Measurements from ENCODE around the gene HOXD11. TPM values are rescaled to one million over a fixed set of nuclear protein-coding genes. Genes with fewer than 3 reads are reported as not detected.

HOXD11 gene
- total and polyA plus RNA-seq, 9 of the 15 experiments (the other 6 are each of a cell fraction or from before 2014, with no cell fraction given) = not detected

- ATAC-seq = no peak; the same call in 2 of the 3 replicates
- Histone ChIP-seq H3K79me2 (ENCODE audit: control insufficient read depth, insufficient read depth, low read length) (no peaks in the 10 kb centered on the region), H3K4me1 (replicated peaks in 1 of 2; ENCODE audit: control insufficient read depth in 2 of 2, insufficient read depth in 2 of 2, low read length in 2 of 2) (peaks cover 8 to 29% of the 10 kb centered on the region in 2 experiments), H3K4me2 (ENCODE audit: insufficient read depth, low read length) (peak overlapping the region; percentile 72), H4K20me1 (replicated peaks; ENCODE audit: control insufficient read depth, insufficient read depth, low read length) (peaks cover 17% of the 10 kb centered on the region; the same call in 1 of the 2 replicates), H3K36me3 (ENCODE audit: control insufficient read depth, insufficient read depth, low read length) (no peaks in the 10 kb centered on the region), H3K9me1 (ENCODE audit: control insufficient read depth, insufficient read depth, low read length) (no peaks in the 10 kb centered on the region), H3K9me3 (replicated peaks; ENCODE audit: control insufficient read depth, insufficient read depth, low read depth, low read length) (no peaks in the 10 kb centered on the region), H3K27me3 (ENCODE audit: control insufficient read depth in 2 of 2, insufficient read depth in 2 of 2, low read length in 2 of 2) (peaks cover 77 to 82% of the 10 kb centered on the region in 2 experiments), H3K9ac (ENCODE audit: insufficient read depth in 1 of 2, low read depth in 2 of 2, low read length in 2 of 2) (peak overlapping the region in 1 of 2 experiments; percentile 92; a peak in 2 of 4 replicates), H3K27ac (ENCODE audit: extremely low read depth, low read depth, low read length) (no peak overlapping the region), H2AFZ (ENCODE audit: low read depth, low read length) (peak overlapping the region; percentile 79; the same call in 1 of the 2 replicates), H3K4me3 (no peak overlapping the region)
- no TSS peak for BruUV-seq (replicated peaks)
- under 1% methylated on average over 18 of the region's 18 CpGs for WGBS (ENCODE audit: insufficient coverage, low coverage, missing lambda C conversion rate)
- intact Hi-C loops (cut with micrococcal nuclease) = loop anchor here (1.0 to 5.0 kb wide), 6 partner anchors 221 to 1351 kb away; no protein-coding TSS in a partner anchor
- TF ChIP-seq TARDBP (IDR thresholded peaks at IDR 0.05) (no peak), PREB (CRISPR knock-in tag; IDR thresholded peaks at IDR 0.05) (0 out of 2 replicates have a peak, but pooled peaks have one; percentile 35), ZBTB17 (CRISPR knock-in tag; IDR thresholded peaks at IDR 0.05) (no peak), CC2D1A (IDR thresholded peaks at IDR 0.05) (0 out of 2 replicates have a peak, but pooled peaks have one; percentile 0), CTCF (IDR thresholded peaks at IDR 0.05 in 2 of 3, conservative IDR thresholded peaks at IDR 0.05 in 1 of 3; ENCODE audit: insufficient read depth in 2 of 3, low read depth in 1 of 3, low read length in 3 of 3) (0 out of 6 replicates have a peak, but pooled peaks of 1 of the 3 experiments have one; percentile 7), LEF1 (IDR thresholded peaks at IDR 0.05) (no peak), ELF4 (CRISPR knock-in tag; IDR thresholded peaks at IDR 0.05) (0 out of 2 replicates have a peak, but pooled peaks have one; percentile 37), HDAC6 (IDR thresholded peaks at IDR 0.05; ENCODE audit: low read depth, low read length) (no peak), NRF1 (conservative IDR thresholded peaks at IDR 0.05 in 1 of 2, IDR thresholded peaks at IDR 0.05 in 1 of 2) (peak in 1 of 2 experiments; percentile 19; a peak in 1 of 4 replicates)
- ChIA-PET POLR2A (interaction anchor here (0.6 to 0.7 kb wide), 2 partner anchors 696 to 926 kb away, joined by 3 read pairs; no protein-coding TSS in a partner anchor), CTCF (ENCODE audit: low intra/inter-chr PET ratio) (interaction anchor here (0.6 to 2.7 kb wide), 5 partner anchors 10 to 1067 kb away, joined by 3 to 13 read pairs (median 4); no protein-coding TSS in a partner anchor)
- no peak for FAIRE-seq
- in situ Hi-C loops (cut with MboI) = loop anchor here (5.0 to 25.0 kb wide), 2 partner anchors 736 to 1061 kb away; no protein-coding TSS in a partner anchor
- no peak for DNase-seq (ENCODE audit: extremely low read depth in 1 of 4, low spot score in 3 of 4)
Measured at GRCh38 chr2:176097820-176098365, 9.2 kb upstream of the HOXD11 start.

Measured in K562 (cell line).